Hepatocyte (in vitro differentiated cells): Measurements from ENCODE around the gene SORBS2. TPM values are rescaled to one million over a fixed set of nuclear protein-coding genes. Genes with fewer than 3 reads are reported as not detected.

Source experiments
- DNase-seq: peaks from one replicate; pipeline ENCODE4 v3.0.0-alpha.2; 2016; ENCODE audit warnings: low spot score
- H2AFZ ChIP-seq: fragments of 200-600 bp; sonication (generic); 2 replicates; pipeline ENCODE4 v1.6.0; 2016; ENCODE audit warnings: antibody characterized with exemption, mild to moderate bottlenecking
- H3K27ac ChIP-seq: fragments of 200-600 bp; sonication (generic); 2 replicates; pipeline ENCODE4 v1.5.1; 2016; ENCODE audit warnings: mild to moderate bottlenecking
- H3K27me3 ChIP-seq: fragments of 200-600 bp; sonication (generic); 2 replicates; pipeline ENCODE4 v1.6.1; 2016
- H3K36me3 ChIP-seq: fragments of 200-600 bp; sonication (generic); replicated peaks from 2 replicates; pipeline ENCODE4 v1.5.1; 2016; ENCODE audit warnings: low read depth; ENCODE audit not compliant: insufficient read depth
- H3K4me1 ChIP-seq: fragments of 200-600 bp; sonication (generic); 2 replicates; pipeline ENCODE4 v1.5.1; 2016; ENCODE audit warnings: mild to moderate bottlenecking, moderate library complexity; ENCODE audit not compliant: insufficient read depth
- H3K4me2 ChIP-seq: fragments of 200-600 bp; sonication (generic); 2 replicates; pipeline ENCODE4 v1.6.0; 2016
- H3K4me3 ChIP-seq: fragments of 200-600 bp; sonication (generic); 2 replicates; pipeline ENCODE4 v1.5.1; 2016; ENCODE audit warnings: mild to moderate bottlenecking
- H3K79me2 ChIP-seq: fragments of 200-600 bp; sonication (generic); 2 replicates; pipeline ENCODE4 v1.6.0; 2017; ENCODE audit warnings: mild to moderate bottlenecking
- H3K9me2 ChIP-seq: fragments of 200-600 bp; sonication (generic); replicated peaks from 2 replicates; pipeline ENCODE4 v1.6.0; 2017; ENCODE audit warnings: mild to moderate bottlenecking; ENCODE audit not compliant: insufficient read depth
- H3K9me3 ChIP-seq: fragments of 200-600 bp; sonication (generic); 2 replicates; pipeline ENCODE4 v1.5.1; 2016; ENCODE audit warnings: low read depth, mild to moderate bottlenecking
- H4K20me1 ChIP-seq: fragments of 200-600 bp; sonication (generic); 2 replicates; pipeline ENCODE4 v1.6.0; 2016; ENCODE audit warnings: mild to moderate bottlenecking; ENCODE audit not compliant: insufficient read depth, poor library complexity, severe bottlenecking
- CTCF ChIP-seq: fragments of 200-600 bp; sonication (generic); IDR thresholded peaks from 2 replicates; pipeline ENCODE4 v1.5.1; 2016; ENCODE audit warnings: antibody characterized with exemption, mild to moderate bottlenecking; ENCODE audit not compliant: poor library complexity
- EZH2 ChIP-seq: fragments of 200-600 bp; sonication (generic); IDR thresholded peaks from 2 replicates; pipeline ENCODE4 v1.6.1; 2016; ENCODE audit warnings: antibody characterized with exemption, mild to moderate bottlenecking, borderline replicate concordance
- EZH2phosphoT487 ChIP-seq: fragments of 200-600 bp; sonication (generic); IDR thresholded peaks from one replicate; pipeline ENCODE4 v1.6.1; 2018; ENCODE audit warnings: antibody characterized with exemption, mild to moderate bottlenecking, low read depth, moderate library complexity; ENCODE audit not compliant: unreplicated experiment, severe bottlenecking
- WGBS: methylation state at CpG from one replicate; pipeline ENCODE4 v1.1.6; 2016; ENCODE audit warnings: low lambda C conversion rate; ENCODE audit errors: missing lambda C conversion rate; 5-methylcytosine and 5-hydroxymethylcytosine counted together
- polyA plus RNA-seq: library from polyadenylated mRNA; unstranded; fragments of >200 nt; fragmentation: Nextera tagmentation; extraction: Ambion mirVana; gene quantifications from 2 replicates; pipeline ENCODE4 v1.2.1, GENCODE V29; 2016
- total RNA-seq: library from RNA; depleted of rRNA; stranded (reverse); fragments of >200 nt; gene quantifications from 2 replicates; pipeline ENCODE4 v1.2.3, GENCODE V29; 2014

The SORBS2 gene
- total and polyA plus RNA-seq, 2 experiments from 2014 or later = 43.4 to 52.1 TPM

GRCh38 chr4:185794637-185795036 is 17.4 kb downstream of the SORBS2 start:
- peaks cover 2% of the 10 kb centered on the region for H3K79me2 ChIP-seq
- no peaks in the 10 kb centered on the region for H3K9me3 ChIP-seq
- H3K4me3 ChIP-seq = no peak overlapping the region
- H3K36me3 ChIP-seq = no peaks in the 10 kb centered on the region
- H3K27ac ChIP-seq = no peak overlapping the region
- no peaks in the 10 kb centered on the region for H3K9me2 ChIP-seq
- no peak overlapping the region for H2AFZ ChIP-seq
- H4K20me1 ChIP-seq = no peaks in the 10 kb centered on the region
- H3K4me2 ChIP-seq = no peak overlapping the region
- TF ChIP-seq EZH2 (no peak), CTCF (no peak), EZH2phosphoT487 (no peak)
- H3K27me3 ChIP-seq = no peaks in the 10 kb centered on the region
- H3K4me1 ChIP-seq = peaks cover 5% of the 10 kb centered on the region
- WGBS = 81% methylated on average over 1 of the region's 1 CpG
- DNase-seq = no peak

- DNase-seq = no peak
- WGBS = 100% methylated on average over 4 of the region's 4 CpGs
- no peaks in the 10 kb centered on the region for H3K9me3 ChIP-seq
- no peak overlapping the region for H2AFZ ChIP-seq
- no peak overlapping the region for H3K4me2 ChIP-seq
- no peak for TF ChIP-seq CTCF
- no peak for TF ChIP-seq EZH2phosphoT487
- TF ChIP-seq EZH2 = no peak
- no peak overlapping the region for H3K4me3 ChIP-seq
- H3K4me1 ChIP-seq = peaks cover 5% of the 10 kb centered on the region
- H3K27ac ChIP-seq = no peak overlapping the region
- no peaks in the 10 kb centered on the region for H3K9me2 ChIP-seq
- peaks cover 2% of the 10 kb centered on the region for H3K79me2 ChIP-seq
- H4K20me1 ChIP-seq = no peaks in the 10 kb centered on the region
- H3K27me3 ChIP-seq = no peaks in the 10 kb centered on the region
- no peaks in the 10 kb centered on the region for H3K36me3 ChIP-seq
These were observed 18.3 kb downstream of the SORBS2 start for GRCh38 chr4:185793716-185794115.

GRCh38 chr4:185793116-185793485 is 18.9 kb downstream of the SORBS2 start:
- DNase-seq = no peak
- no peak overlapping the region for H3K4me3 ChIP-seq
- 90% methylated on average over 2 of the region's 2 CpGs for WGBS
- no peak overlapping the region for H2AFZ ChIP-seq
- no peaks in the 10 kb centered on the region for H3K27me3 ChIP-seq
- H3K4me2 ChIP-seq = no peak overlapping the region
- TF ChIP-seq EZH2phosphoT487 = no peak
- H4K20me1 ChIP-seq = no peaks in the 10 kb centered on the region
- H3K79me2 ChIP-seq = peaks cover 2% of the 10 kb centered on the region
- no peaks in the 10 kb centered on the region for H3K9me3 ChIP-seq
- H3K9me2 ChIP-seq = no peaks in the 10 kb centered on the region
- no peak overlapping the region for H3K27ac ChIP-seq
- peaks cover 5% of the 10 kb centered on the region for H3K4me1 ChIP-seq
- H3K36me3 ChIP-seq = no peaks in the 10 kb centered on the region

GRCh38 chr4:185792384-185793115 is 19.4 kb downstream of the SORBS2 start:
- Histone ChIP-seq H3K9me3 (no peaks in the 10 kb centered on the region), H3K4me2 (peak overlapping the region; percentile 5), H3K4me1 (peaks cover 5% of the 10 kb centered on the region), H2AFZ (no peak overlapping the region), H3K9me2 (no peaks in the 10 kb centered on the region), H3K36me3 (no peaks in the 10 kb centered on the region), H3K79me2 (peaks cover 2% of the 10 kb centered on the region), H3K4me3 (no peak overlapping the region), H3K27ac (no peak overlapping the region), H4K20me1 (no peaks in the 10 kb centered on the region), H3K27me3 (no peaks in the 10 kb centered on the region)
- WGBS = 76% methylated on average over 11 of the region's 11 CpGs
- TF ChIP-seq EZH2phosphoT487 = no peak
- no peak for TF ChIP-seq CTCF
- no peak for TF ChIP-seq EZH2
- peak; percentile 18 for DNase-seq
